ENCODE results near the gene TRAPPC5.
A peak's percentile ranks its signal among the peaks of the same experiment; 100 is the strongest.

TRAPPC5 gene

DNA sequence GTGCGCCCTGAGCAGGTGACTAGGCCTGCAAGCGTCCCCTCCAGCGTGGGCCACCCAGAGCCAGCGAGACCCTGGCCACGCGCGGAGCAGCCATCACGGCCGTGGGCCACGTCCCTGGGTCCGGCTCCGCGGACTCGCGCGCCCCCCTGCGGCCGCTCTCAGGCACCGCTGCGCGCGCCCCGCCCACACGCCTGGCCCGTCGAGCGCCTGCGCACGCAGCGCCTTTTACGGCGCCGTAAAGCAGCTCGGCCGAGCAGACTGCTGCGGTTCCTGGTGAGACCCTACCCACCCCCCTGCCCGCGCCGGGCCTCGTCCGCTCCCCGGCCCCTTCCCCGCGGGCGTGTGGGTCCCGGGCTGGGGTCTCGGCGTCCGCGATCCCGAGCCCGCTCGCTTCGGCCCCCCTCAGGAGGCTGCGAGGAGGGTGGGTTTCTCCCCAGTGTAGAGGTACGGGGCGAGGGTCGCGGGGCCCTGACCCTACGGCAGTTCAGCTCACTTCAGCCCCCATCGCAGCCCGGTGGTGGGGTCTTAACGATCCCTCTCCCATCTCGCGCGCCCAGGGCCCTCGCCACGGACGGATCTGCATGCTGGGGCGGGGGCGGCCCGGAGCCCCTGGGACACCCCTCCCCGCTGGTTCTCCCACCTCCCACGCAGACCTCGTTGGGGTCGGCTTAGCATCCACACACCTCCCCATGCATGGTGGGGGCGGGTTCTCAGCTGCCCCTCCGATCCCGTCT lies at the start of gene TRAPPC5:
Gene TRAPPC5 (plus strand): TSS at position 228 of the 734 bp plus-strand sequence. CDS start 1,421 bp downstream, outside the sequence.
- TF ChIP-seq, protein P1, sequence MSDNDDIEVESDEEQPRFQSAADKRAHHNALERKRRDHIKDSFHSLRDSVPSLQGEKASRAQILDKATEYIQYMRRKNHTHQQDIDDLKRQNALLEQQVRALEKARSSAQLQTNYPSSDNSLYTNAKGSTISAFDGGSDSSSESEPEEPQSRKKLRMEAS (IDR thresholded peaks at IDR 0.05; ENCODE audit: low read depth, low read length) = peak; percentile 83
- TF ChIP-seq, protein P2, sequence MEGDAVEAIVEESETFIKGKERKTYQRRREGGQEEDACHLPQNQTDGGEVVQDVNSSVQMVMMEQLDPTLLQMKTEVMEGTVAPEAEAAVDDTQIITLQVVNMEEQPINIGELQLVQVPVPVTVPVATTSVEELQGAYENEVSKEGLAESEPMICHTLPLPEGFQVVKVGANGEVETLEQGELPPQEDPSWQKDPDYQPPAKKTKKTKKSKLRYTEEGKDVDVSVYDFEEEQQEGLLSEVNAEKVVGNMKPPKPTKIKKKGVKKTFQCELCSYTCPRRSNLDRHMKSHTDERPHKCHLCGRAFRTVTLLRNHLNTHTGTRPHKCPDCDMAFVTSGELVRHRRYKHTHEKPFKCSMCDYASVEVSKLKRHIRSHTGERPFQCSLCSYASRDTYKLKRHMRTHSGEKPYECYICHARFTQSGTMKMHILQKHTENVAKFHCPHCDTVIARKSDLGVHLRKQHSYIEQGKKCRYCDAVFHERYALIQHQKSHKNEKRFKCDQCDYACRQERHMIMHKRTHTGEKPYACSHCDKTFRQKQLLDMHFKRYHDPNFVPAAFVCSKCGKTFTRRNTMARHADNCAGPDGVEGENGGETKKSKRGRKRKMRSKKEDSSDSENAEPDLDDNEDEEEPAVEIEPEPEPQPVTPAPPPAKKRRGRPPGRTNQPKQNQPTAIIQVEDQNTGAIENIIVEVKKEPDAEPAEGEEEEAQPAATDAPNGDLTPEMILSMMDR (IDR thresholded peaks at IDR 0.05; ENCODE audit: low read depth, low read length) = peak; percentile 39
- TF ChIP-seq MYC (IDR thresholded peaks at IDR 0.05; ENCODE audit: low read depth, low read length) (peak; percentile 91), POLR2A (IDR thresholded peaks at IDR 0.05; ENCODE audit: extremely low read depth, insufficient read length) (peak; percentile 65)
- H3K4me3 ChIP-seq (ENCODE audit: low read depth, low read length) = peak within 1 kb of the TSS; percentile 74
- DNase-seq (ENCODE audit: low read depth) = peak; percentile 91

DNA sequence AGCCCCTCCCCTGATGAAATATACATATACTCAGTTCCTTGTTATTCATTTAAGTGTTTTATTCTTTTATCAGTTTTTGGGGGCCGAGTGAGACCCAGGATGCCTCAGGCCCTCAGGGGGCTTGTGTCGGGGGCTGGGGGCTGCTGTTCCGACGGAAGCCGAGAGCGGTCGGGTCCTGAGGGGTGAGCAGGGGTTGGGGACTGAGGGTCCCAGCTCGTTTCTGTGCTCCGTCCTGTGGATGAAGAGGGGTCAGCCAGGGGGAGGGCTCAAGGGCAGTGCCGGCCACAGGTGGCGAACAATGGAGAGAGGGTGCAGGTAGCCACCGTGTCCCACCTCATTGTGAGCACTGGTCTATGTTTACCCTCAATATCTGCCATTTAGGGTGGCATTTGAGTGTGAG lies 49.1 kb upstream of the TRAPPC5 start:
- TF ChIP-seq, protein P1 (IDR thresholded peaks at IDR 0.05; ENCODE audit: low read depth, low read length) = no peak
- TF ChIP-seq, protein P2 (IDR thresholded peaks at IDR 0.05; ENCODE audit: low read depth, low read length) = no peak
- TF ChIP-seq POLR2A (IDR thresholded peaks at IDR 0.05; ENCODE audit: extremely low read depth, insufficient read length) (no peak), MYC (IDR thresholded peaks at IDR 0.05; ENCODE audit: low read depth, low read length) (no peak)
- H3K4me3 ChIP-seq (ENCODE audit: low read depth, low read length) = no peak overlapping the region
- no peak for DNase-seq (ENCODE audit: low read depth)

DNA sequence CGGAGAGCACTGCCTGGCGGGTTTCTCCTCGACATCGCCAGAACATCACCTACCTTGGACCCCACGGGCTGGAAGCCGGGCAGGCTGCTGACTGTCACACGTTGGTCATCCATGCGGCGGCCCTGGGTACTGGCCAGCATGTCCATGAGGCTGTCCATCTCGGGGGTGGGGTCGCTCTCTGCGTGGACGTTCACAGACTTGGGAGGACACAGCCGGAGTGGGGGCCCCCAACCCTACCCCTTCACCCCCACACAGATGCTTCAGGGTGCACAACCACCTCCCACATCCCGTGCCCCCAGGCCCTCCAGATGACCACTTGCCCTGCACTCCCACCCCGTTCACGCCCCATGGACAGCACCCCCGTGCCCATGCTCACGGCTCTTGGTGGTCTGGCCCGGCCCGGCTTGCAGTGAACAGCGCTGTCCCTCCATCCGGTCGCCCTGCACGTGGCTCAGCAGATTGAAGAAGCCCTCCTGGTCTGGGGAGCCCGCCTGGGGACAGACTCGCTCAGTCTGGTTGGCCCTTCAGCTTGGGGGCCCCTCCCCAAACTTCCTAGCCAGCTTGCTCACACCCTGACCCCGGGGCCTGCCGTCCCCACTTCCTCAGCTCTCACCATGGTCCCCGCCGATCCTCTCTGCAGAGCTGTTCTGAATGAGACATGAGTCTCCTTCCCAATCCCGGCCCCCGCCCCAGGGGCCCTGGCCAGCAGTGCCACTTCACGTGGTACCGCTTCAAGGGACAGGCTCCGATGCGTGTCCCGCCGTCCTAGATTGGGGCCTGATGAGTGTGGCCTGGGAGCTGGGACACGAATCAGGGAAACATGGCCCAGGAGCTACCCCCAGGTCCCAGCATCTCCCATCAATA lies 48.1 kb upstream of the TRAPPC5 start:
- no peak for DNase-seq (ENCODE audit: low read depth)
- TF ChIP-seq, protein P1 (IDR thresholded peaks at IDR 0.05; ENCODE audit: low read depth, low read length) = no peak
- TF ChIP-seq POLR2A (IDR thresholded peaks at IDR 0.05; ENCODE audit: extremely low read depth, insufficient read length) (no peak), MYC (IDR thresholded peaks at IDR 0.05; ENCODE audit: low read depth, low read length) (no peak)
- TF ChIP-seq, protein P2 (IDR thresholded peaks at IDR 0.05; ENCODE audit: low read depth, low read length) = no peak

DNA sequence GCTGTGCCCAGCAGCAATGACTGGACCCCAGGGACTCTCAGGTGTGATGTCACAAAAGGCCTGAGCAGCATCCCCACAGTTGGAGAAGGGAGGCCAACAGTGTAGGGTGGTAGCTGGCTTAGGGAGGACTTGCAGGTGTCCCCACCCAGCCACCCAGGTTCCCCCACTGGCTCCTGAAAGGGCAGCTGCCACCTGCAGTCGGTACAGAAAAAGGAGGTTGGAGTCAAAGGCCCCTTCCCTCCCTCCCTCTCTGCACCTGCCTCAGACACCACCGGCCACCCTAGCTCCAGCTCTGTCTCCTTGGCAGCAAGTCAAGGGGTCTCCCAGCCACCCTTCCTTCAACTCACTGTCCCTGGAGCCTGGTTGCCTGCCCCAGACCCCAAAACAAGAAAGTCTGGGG lies 46.9 kb upstream of the TRAPPC5 start, which contains the start of gene PCP2:
Gene PCP2 (minus strand): TSS at position 22 of the 400 bp plus-strand sequence. CDS start 262 bp downstream, outside the sequence.
- DNase-seq (ENCODE audit: low read depth) = no peak
- no peak for TF ChIP-seq POLR2A (IDR thresholded peaks at IDR 0.05; ENCODE audit: extremely low read depth, insufficient read length)
- no peak within 1 kb of the TSS for H3K4me3 ChIP-seq (ENCODE audit: low read depth, low read length)

More for the DNA sequence above, 48.1 kb upstream of the TRAPPC5 start:
- H3K4me3 ChIP-seq (ENCODE audit: low read depth, low read length) = no peak overlapping the region

DNA sequence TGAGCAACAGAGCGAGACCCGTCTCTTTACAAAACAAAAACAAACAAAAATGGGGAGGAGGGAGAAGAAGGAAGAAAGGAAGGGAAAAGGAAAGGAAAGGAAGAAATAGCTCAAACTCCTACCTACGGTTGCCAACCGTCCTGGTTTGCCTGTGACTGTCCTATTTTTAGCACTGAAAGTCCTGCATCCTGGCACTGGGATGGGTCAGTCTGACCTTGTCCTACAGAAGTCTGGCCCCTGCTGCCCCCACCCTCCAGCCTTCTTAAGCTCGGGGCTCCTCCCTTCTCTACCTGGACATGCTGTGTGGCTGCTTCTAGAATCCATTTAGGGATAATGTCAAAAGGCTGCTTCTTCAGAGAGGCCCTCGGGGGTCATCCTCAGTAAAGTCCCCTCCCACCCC lies 45.0 kb upstream of the TRAPPC5 start:
- peak overlapping the region; percentile 83 for H3K4me3 ChIP-seq (ENCODE audit: low read depth, low read length)
- TF ChIP-seq POLR2A (IDR thresholded peaks at IDR 0.05; ENCODE audit: extremely low read depth, insufficient read length) (no peak), MYC (IDR thresholded peaks at IDR 0.05; ENCODE audit: low read depth, low read length) (no peak)
- TF ChIP-seq, protein P1 (IDR thresholded peaks at IDR 0.05; ENCODE audit: low read depth, low read length) = no peak
- TF ChIP-seq, protein P2 (IDR thresholded peaks at IDR 0.05; ENCODE audit: low read depth, low read length) = no peak
- DNase-seq (ENCODE audit: low read depth) = no peak

DNA sequence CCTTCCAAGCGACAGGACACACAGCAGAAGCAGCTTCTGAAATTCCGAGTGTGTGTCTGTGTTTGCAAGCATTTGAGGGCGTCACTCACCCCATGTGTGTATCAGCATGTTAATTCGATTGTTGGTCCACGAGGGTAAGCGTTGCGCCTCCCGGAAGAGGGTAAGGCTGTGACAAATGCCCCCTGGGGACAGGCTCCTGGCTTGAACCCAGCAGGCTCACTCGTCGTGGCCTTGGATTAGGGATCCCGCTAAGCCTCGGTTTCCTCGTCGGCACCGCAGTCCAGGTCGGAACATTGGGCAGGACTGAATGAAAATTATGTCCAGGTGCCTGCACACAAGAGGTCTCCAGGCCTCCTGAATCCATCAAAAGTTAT lies 44.3 kb upstream of the TRAPPC5 start:
- peak overlapping the region; percentile 83 for H3K4me3 ChIP-seq (ENCODE audit: low read depth, low read length)
- DNase-seq (ENCODE audit: low read depth) = peak; percentile 81
- TF ChIP-seq, protein P2 (IDR thresholded peaks at IDR 0.05; ENCODE audit: low read depth, low read length) = no peak
- peak; percentile 83 for TF ChIP-seq MYC (IDR thresholded peaks at IDR 0.05; ENCODE audit: low read depth, low read length)
- TF ChIP-seq, protein P1 (IDR thresholded peaks at IDR 0.05; ENCODE audit: low read depth, low read length) = peak; percentile 81
